ENCODE results near the gene PDCD2L.

GRCh38 chr19:34457446-34457845, 53.2 kb downstream of the PDCD2L start:
- TF ChIP-seq CTCF (IDR thresholded peaks at IDR 0.05): no peak
- TF ChIP-seq POLR2A (IDR thresholded peaks at IDR 0.05): no peak
